CD14-positive monocyte (primary cell): ENCODE measurements around the gene SLC16A9. TPM values are rescaled to one million over a fixed set of nuclear protein-coding genes. Genes with fewer than 3 reads are reported as not detected.
A peak's percentile ranks its signal among the peaks of the same experiment; 100 is the strongest.
"Not testable (repeated sequence)": the region's sequence is repeated elsewhere in the genome, so short reads cannot be mapped to it uniquely, and the experiment has no call there.

Experiments
- DNase-seq, 3 donors: peaks; one replicate each; pipeline ENCODE4 v3.0.0-alpha.2; 2011 to 2022
- H2AFZ ChIP-seq: 2 replicates; pipeline ENCODE4 v1.6.0; 2012; ENCODE audit warnings: mild to moderate bottlenecking, low read depth, low read length, inconsistent platforms; ENCODE audit not compliant: insufficient read depth, poor library complexity, severe bottlenecking
- H3K27ac ChIP-seq, 2 donors: 1 replicate in 1 of 2; 2 replicates in 1 of 2; pipeline ENCODE4 v1.5.1; 2012 to 2013; ENCODE audit warnings: low read length in 2 of 2, control low read depth in 1 of 2, inconsistent platforms in 1 of 2, low read depth in 1 of 2, mild to moderate bottlenecking in 1 of 2
- H3K27me3 ChIP-seq, 2 donors: one replicate each; pipeline versions ENCODE4 v1.6.0 to v1.6.1; 2011 to 2013; ENCODE audit warnings: low read length in 2 of 2; ENCODE audit not compliant: control insufficient read depth in 2 of 2, insufficient read depth in 2 of 2
- H3K36me3 ChIP-seq, 2 donors: replicated peaks in 1 of 2; 1 replicate in 1 of 2; 2 replicates in 1 of 2; pipeline versions ENCODE4 v1.5.1 to v1.6.1; 2012 to 2013; ENCODE audit warnings: low read length in 2 of 2, control low read depth in 1 of 2, inconsistent platforms in 1 of 2, mild to moderate bottlenecking in 1 of 2; ENCODE audit not compliant: insufficient read depth in 2 of 2, control insufficient read depth in 1 of 2
- H3K4me1 ChIP-seq, 2 donors: 1 replicate in 1 of 2; 2 replicates in 1 of 2; pipeline versions ENCODE4 v1.5.1 to v1.6.1; 2012 to 2013; ENCODE audit warnings: low read length in 2 of 2, control low read depth in 1 of 2, inconsistent platforms in 1 of 2, mild to moderate bottlenecking in 1 of 2, moderate library complexity in 1 of 2; ENCODE audit not compliant: insufficient read depth in 2 of 2, control insufficient read depth in 1 of 2
- H3K4me2 ChIP-seq: replicated peaks from 2 replicates; pipeline ENCODE3; 2012; ENCODE audit warnings: low read length, moderate library complexity, mild to moderate bottlenecking; ENCODE audit not compliant: poor library complexity, severe bottlenecking; ENCODE audit errors: extremely low read depth
- H3K4me3 ChIP-seq, 3 experiments: fragments of 200-600 bp in 1 of 3; sonication (generic) in 1 of 3; replicated peaks in 1 of 3; 1 replicate in 2 of 3; 2 replicates in 1 of 3; pipeline ENCODE4 v1.5.1; 2011 to 2013; ENCODE audit warnings: low read length in 3 of 3, mild to moderate bottlenecking in 3 of 3, control low read depth in 2 of 3, low read depth in 2 of 3, inconsistent platforms in 1 of 3, moderate library complexity in 1 of 3
- H3K79me2 ChIP-seq: 2 replicates; pipeline ENCODE4 v1.6.0; 2012; ENCODE audit warnings: mild to moderate bottlenecking, control low read depth, inconsistent platforms, low read length, moderate library complexity; ENCODE audit not compliant: insufficient read depth
- H3K9ac ChIP-seq: 2 replicates; pipeline ENCODE4 v1.6.0; 2017; ENCODE audit warnings: low read length, mild to moderate bottlenecking; ENCODE audit not compliant: insufficient read depth, poor library complexity, severe bottlenecking
- H3K9me3 ChIP-seq, 2 donors: replicated peaks in 1 of 2; 1 replicate in 1 of 2; 2 replicates in 1 of 2; pipeline versions ENCODE4 v1.5.1 to v1.6.1; 2012 to 2013; ENCODE audit warnings: low read length in 2 of 2, control low read depth in 1 of 2; ENCODE audit not compliant: control insufficient read depth in 1 of 2, insufficient read depth in 1 of 2
- H4K20me1 ChIP-seq: 2 replicates; pipeline ENCODE4 v1.6.0; 2012; ENCODE audit warnings: mild to moderate bottlenecking, low read length, control low read depth, moderate library complexity; ENCODE audit not compliant: insufficient read depth
- H3K27ac Mint-ChIP-seq, 7 donors: one replicate each; pipeline ENCODE4 v1.8.0; 2020; ENCODE audit warnings: mild to moderate bottlenecking in 7 of 7, mixed read lengths in 7 of 7, moderate library complexity in 6 of 7, inconsistent platforms in 2 of 7
- H3K27me3 Mint-ChIP-seq, 3 donors: one replicate each; pipeline ENCODE4 v1.8.0; 2021 to 2022; ENCODE audit warnings: low read depth in 3 of 3, mild to moderate bottlenecking in 3 of 3, mixed read lengths in 3 of 3, moderate library complexity in 3 of 3, inconsistent platforms in 1 of 3
- H3K36me3 Mint-ChIP-seq, 2 donors: one replicate each; pipeline ENCODE4 v1.8.0; 2020; ENCODE audit warnings: mixed read lengths in 2 of 2, inconsistent platforms in 1 of 2, mild to moderate bottlenecking in 1 of 2
- H3K4me1 Mint-ChIP-seq: one replicate; pipeline ENCODE4 v1.8.0; 2020; ENCODE audit warnings: mild to moderate bottlenecking, mixed read lengths
- H3K4me3 Mint-ChIP-seq, 2 donors: one replicate each; pipeline ENCODE4 v1.8.0; 2020; ENCODE audit warnings: mild to moderate bottlenecking in 2 of 2, mixed read lengths in 2 of 2, moderate library complexity in 1 of 2
- H3K9me3 Mint-ChIP-seq, 7 donors: one replicate each; pipeline ENCODE4 v1.8.0; 2020 to 2022; ENCODE audit warnings: mixed read lengths in 7 of 7, mild to moderate bottlenecking in 6 of 7, moderate library complexity in 6 of 7, inconsistent platforms in 2 of 7
- CTCF ChIP-seq: fragments of 200-600 bp; IDR thresholded peaks from one replicate; pipeline ENCODE4 v1.8.0; 2022; ENCODE audit warnings: antibody characterized with exemption, mild to moderate bottlenecking
- WGBS: methylation state at CpG from one replicate; pipeline ENCODE4 v1.1.5; 2013; ENCODE audit warnings: missing lambda C conversion rate; ENCODE audit not compliant: insufficient coverage; 5-methylcytosine and 5-hydroxymethylcytosine counted together
- intact Hi-C, 2 donors: fragments of 100-400 bp; cut with micrococcal nuclease; formaldehyde crosslinking; loops; one replicate each; pipeline versions ENCODE4 v1.15.0 to v1.15.1; 2023
- polyA plus RNA-seq, 3 donors: library from polyadenylated mRNA; depleted of rRNA in 1 of 3; unstranded in 2 of 3; stranded (reverse) in 1 of 3; fragments of 300-500 nt in 2 of 3; fragments of >200 nt in 1 of 3; fragmentation: Illumina TruSeq in 2 of 3; gene quantifications; 1 replicate in 2 of 3; 2 replicates in 1 of 3; pipeline ENCODE4 v1.2.3, GENCODE V29; 2012 to 2021

Gene SLC16A9
- polyA plus RNA-seq, 3 donors = not detected

DNA sequence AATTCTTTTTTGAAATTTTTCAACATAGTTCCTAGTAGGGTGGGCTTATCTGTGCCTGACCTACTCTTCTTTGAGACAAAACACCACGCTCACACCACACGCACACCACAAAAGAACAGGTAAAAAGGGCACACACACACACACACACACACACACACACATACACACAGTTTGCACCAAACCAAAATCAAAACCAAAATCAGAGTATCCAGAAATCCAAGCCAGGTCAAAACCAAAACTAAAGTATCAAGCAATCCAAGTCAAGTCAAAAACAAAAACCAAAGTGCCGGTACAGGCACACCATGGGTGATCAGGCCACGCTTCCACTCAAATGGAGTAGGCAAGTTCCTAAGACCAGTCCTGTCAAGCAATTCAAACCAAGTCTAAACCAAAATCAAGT, 23.2 kb upstream of the SLC16A9 start:
- WGBS = 100% methylated on average over 3 of the region's 4 CpGs
- H4K20me1 ChIP-seq, H3K4me1 ChIP-seq, H3K9ac ChIP-seq, H2AFZ ChIP-seq, H3K4me3 Mint-ChIP-seq, DNase-seq, H3K9me3 Mint-ChIP-seq, H3K4me2 ChIP-seq, H3K27me3 Mint-ChIP-seq, H3K79me2 ChIP-seq, H3K4me1 Mint-ChIP-seq, H3K36me3 Mint-ChIP-seq, H3K27me3 ChIP-seq, H3K27ac ChIP-seq, intact Hi-C loops, H3K36me3 ChIP-seq, H3K4me3 ChIP-seq, H3K9me3 ChIP-seq: not testable (repeated sequence)
- peak overlapping the region in 1 of 7 donors; percentile 63 for H3K27ac Mint-ChIP-seq

GRCh38 chr10:59729167-59729566, 19.5 kb upstream of the SLC16A9 start:
- intact Hi-C loops, H3K9ac ChIP-seq, H2AFZ ChIP-seq, H3K9me3 ChIP-seq, H3K4me2 ChIP-seq, H3K4me3 Mint-ChIP-seq, H3K27me3 Mint-ChIP-seq, H4K20me1 ChIP-seq, H3K27ac ChIP-seq, H3K79me2 ChIP-seq, H3K4me1 ChIP-seq, H3K4me1 Mint-ChIP-seq, H3K27ac Mint-ChIP-seq, H3K4me3 ChIP-seq, H3K36me3 ChIP-seq, H3K9me3 Mint-ChIP-seq, DNase-seq, H3K27me3 ChIP-seq, H3K36me3 Mint-ChIP-seq: not testable (repeated sequence)
- WGBS = 100% methylated on average over 1 of the region's 4 CpGs

GRCh38 chr10:59724098-59724938, 14.7 kb upstream of the SLC16A9 start:
- no peaks in the 10 kb centered on the region for H3K4me1 ChIP-seq
- Mint-ChIP-seq H3K9me3 (peaks cover 1 to 7% (median 3%) of the 10 kb centered on the region in 7 donors), H3K4me1 (no peaks in the 10 kb centered on the region), H3K27me3 (peaks cover 0 to 2% (median 0%) of the 10 kb centered on the region in 3 donors), H3K36me3 (no peaks in the 10 kb centered on the region), H3K27ac (no peak overlapping the region), H3K4me3 (no peak overlapping the region)
- no peak overlapping the region for H2AFZ ChIP-seq
- H3K4me2 ChIP-seq = no peak overlapping the region
- no peak for TF ChIP-seq CTCF
- H3K27me3 ChIP-seq = no peaks in the 10 kb centered on the region
- no peak for DNase-seq
- no peak overlapping the region for H3K9ac ChIP-seq
- H3K4me3 ChIP-seq = no peak overlapping the region
- no peaks in the 10 kb centered on the region for H3K79me2 ChIP-seq
- no peaks in the 10 kb centered on the region for H4K20me1 ChIP-seq
- H3K27ac ChIP-seq = no peak overlapping the region
- intact Hi-C loops = no loop called here
- no peaks in the 10 kb centered on the region for H3K36me3 ChIP-seq
- no peaks in the 10 kb centered on the region for H3K9me3 ChIP-seq
- 100% methylated on average over 2 of the region's 3 CpGs for WGBS
